NOMO-1 treated with DMSO at 0.1 percent for 48 hours (cell line): ENCODE data around the gene ZNF763.
"Not testable (repeated sequence)": the region's sequence is repeated elsewhere in the genome, so short reads cannot be mapped to it uniquely, and the experiment has no call there.

Source experiments
- DNase-seq: peaks from one replicate; lab custom pipeline; 2025; ENCODE audit not compliant: unreplicated experiment; lab: John Stamatoyannopoulos, UW

The ZNF763 gene

GRCh38 chr19:11971041-11971440, 6.2 kb downstream of the ZNF763 start:
- no peak for DNase-seq

GRCh38 chr19:11973019-11973810, 8.4 kb downstream of the ZNF763 start:
- no peak for DNase-seq

DNA sequence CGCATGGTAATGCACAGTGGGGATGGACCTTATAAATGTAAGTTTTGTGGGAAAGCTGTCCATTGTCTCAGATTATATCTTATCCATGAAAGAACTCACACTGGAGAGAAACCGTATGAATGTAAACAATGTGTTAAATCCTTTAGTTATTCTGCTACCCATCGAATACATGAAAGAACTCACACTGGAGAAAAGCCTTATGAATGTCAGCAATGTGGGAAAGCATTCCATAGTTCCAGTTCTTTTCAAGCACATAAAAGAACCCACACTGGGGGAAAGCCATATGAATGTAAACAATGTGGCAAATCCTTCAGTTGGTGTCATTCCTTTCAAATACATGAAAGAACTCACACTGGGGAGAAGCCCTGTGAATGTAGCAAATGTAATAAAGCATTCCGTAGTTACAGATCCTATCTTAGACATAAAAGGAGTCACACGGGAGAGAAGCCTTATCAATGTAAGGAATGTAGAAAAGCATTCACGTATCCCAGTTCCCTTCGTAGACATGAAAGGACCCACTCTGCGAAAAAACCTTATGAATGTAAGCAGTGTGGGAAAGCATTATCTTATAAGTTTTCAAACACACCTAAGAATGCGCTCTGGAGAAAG, 13.8 kb downstream of the ZNF763 start:
- no peak for DNase-seq

DNA sequence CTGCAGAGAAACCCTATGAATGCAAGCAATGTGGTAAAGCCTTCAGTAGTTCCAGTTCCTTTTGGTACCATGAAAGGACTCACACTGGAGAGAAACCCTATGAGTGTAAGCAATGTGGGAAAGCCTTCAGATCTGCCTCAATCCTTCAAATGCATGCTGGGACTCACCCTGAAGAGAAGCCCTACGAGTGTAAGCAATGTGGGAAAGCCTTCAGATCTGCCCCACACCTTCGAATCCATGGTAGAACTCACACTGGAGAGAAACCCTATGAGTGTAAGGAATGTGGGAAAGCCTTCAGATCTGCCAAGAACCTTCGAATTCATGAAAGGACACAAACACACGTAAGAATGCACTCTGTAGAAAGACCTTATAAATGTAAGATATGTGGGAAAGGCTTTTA, 14.7 kb downstream of the ZNF763 start:
- DNase-seq: no peak

DNA sequence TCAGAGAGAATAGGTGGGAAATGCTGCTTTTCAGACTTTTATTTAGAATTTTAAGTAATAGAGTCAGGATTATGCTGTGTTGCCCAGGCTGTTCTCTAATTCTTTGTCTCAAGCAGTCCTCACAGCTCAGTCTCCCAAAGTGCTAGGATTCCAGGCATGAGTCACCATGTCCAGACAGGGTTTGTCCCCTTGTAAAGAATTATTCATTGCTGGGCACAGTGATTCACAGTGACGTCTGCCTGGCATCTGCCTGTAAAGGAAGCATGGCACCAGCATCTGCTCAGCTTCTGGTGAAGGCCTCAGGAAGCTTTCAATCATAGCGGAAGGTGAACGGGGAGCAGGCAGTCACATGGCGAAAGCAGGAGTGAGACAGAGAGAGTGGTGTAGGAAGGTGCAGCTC, 17.7 kb downstream of the ZNF763 start:
- DNase-seq: no peak

DNA sequence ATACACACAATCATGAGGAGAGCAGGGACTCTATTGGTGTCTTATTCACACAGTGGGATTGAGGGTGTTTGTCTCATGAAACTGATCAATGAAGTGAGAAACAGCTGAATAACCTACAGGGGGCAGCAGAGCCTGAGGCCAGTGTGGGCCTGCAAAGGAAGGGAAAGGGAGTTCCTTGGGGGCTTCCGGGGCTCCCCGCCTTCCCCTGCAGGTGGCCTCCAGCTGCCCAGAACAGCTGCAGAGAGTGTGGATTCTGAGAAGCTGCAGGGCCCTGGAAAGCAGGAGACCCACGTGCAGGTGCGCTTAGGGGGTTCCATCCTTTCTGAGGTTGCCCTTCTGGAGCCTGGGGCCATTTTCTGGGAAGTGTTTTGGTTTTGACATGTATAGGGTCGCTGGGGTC, 20.1 kb downstream of the ZNF763 start:
- no peak for DNase-seq

DNA sequence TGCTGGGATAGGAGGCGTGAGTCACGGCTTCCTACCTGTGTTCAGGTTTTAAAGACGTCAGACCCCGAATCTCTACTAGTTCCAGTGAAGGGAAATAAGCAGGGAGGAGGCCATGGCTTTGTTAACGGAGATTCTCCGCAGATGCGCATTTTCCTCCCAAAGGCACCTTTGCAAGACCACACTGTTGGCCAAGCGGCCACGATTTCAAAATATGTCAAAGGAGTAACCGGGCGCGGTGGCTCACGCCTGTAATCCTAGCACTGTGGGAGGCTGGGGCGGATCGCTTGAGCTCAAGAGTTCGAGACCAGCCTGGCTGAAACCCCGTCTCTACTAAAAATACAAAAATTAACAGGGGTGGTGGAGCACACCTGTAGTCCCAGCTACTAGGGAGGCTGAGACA, 21.9 kb downstream of the ZNF763 start:
- DNase-seq: no peak

GRCh38 chr19:11987405-11988281, 22.8 kb downstream of the ZNF763 start:
- peak; percentile 96 for DNase-seq

DNA sequence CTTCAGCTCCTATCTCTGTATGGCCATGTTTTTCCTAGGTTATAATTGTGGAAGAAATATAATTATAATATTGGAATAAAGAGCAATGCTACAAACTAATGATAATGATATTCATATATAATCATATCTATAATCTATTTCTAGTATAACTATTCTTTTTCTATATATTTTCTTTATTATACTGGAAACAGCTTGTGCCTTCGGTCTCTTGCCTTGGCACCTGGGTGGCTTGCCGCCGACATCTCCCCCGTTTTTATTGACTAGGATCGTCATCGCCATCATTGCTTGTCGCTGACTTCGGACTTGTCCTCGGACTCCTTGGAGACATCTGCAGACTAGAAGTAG, 24.2 kb downstream of the ZNF763 start:
- no peak for DNase-seq

DNA sequence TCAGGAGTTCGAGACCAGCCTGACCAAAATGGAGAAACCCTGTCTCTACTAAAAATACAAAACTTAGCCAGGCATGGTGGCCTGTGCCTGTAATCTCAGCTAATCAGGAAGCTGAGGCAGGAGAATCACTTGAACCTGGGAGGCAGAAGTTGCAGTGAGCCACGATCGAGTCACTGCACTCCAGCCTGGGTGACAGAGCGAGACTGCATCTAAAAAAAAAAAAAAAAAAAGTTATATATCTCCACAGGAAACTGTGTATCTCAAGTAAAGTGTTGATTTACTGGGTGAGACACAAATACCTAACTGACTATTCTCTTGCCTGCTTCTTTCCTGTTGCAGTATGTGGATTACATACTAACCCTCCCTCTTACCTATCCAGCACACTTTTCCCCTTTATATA, 27.1 kb downstream of the ZNF763 start:
- DNase-seq: not testable (repeated sequence)

DNA sequence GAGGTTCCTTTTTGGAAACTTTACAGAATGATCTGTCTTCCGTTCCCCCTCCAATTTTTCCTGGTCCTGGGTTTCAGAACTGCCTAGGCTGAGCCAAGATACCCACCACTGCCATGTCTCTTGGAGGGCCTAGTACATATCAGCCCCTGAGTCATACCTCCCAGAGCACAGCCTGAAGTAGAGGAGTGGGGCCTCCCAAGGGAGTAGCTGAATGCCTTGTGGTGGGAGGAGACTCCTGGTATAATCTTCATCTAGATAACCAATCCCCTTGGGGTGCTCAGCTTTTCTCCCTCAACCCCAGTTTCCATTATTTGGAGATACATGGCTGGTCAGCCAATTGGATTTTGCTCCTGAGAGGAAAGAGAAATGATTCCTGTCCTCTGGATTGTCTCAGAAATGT, 30.3 kb downstream of the ZNF763 start:
- no peak for DNase-seq

- DNase-seq: no peak
Measured at GRCh38 chr19:12000152-12000981, 35.5 kb downstream of the ZNF763 start.

GRCh38 chr19:12015015-12015752, 50.3 kb downstream of the ZNF763 start:
- no peak for DNase-seq

DNA sequence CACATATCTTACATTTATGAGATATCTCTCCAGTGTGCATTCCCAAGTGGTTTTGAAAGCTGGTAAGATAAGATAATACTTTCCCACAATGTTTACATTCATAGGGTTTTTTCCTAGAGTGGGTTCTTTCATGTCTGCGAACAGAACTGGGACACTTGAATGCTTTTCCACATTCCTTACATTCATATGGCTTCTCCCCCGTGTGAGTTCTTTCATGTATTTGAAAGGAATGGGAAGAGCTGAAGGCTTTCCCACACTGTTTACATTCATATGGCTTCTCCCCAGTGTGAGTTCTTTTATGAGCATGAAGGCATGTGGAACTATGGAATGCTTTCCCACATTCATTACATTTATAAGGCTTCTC, 50.9 kb downstream of the ZNF763 start:
- no peak for DNase-seq
